Inflammatory macrophage (primary cell): Measurements from ENCODE around the gene HOXD13.
A peak's percentile ranks its signal among the peaks of the same experiment; 100 is the strongest.

Source experiments
- DNase-seq, 2 donors: peaks; one replicate each; pipeline ENCODE4 v3.0.0-alpha.2; 2020 to 2022

HOXD13 gene

GRCh38 chr2:176081376-176081836, 11.1 kb upstream of the HOXD13 start:
- no peak for DNase-seq

- DNase-seq = no peak
Observed at GRCh38 chr2:176081837-176082524, 10.5 kb upstream of the HOXD13 start.

GRCh38 chr2:176082525-176082823, 10.0 kb upstream of the HOXD13 start:
- DNase-seq = no peak

- no peak for DNase-seq
Observed at GRCh38 chr2:176082824-176083751, 9.4 kb upstream of the HOXD13 start.

- no peak for DNase-seq
Observed at GRCh38 chr2:176083796-176084261, 8.7 kb upstream of the HOXD13 start, which contains the start of gene EVX2. Gene EVX2 (minus strand): TSS chr2:176083962. CDS start chr2:176083776, 186 bp downstream.

GRCh38 chr2:176084611-176085119, 7.9 kb upstream of the HOXD13 start:
- DNase-seq = no peak

GRCh38 chr2:176085120-176085788, 7.3 kb upstream of the HOXD13 start:
- DNase-seq = no peak

GRCh38 chr2:176085861-176086771, 6.4 kb upstream of the HOXD13 start:
- no peak for DNase-seq

- DNase-seq = no peak
Observed at GRCh38 chr2:176087330-176088047, 5.0 kb upstream of the HOXD13 start.

- DNase-seq = peak in 1 of 2 donors; percentile 45
Observed at GRCh38 chr2:176088048-176088936, 4.2 kb upstream of the HOXD13 start.

- DNase-seq = no peak
Observed at GRCh38 chr2:176088937-176089842, 3.3 kb upstream of the HOXD13 start.

- DNase-seq = no peak
Observed at GRCh38 chr2:176089843-176090395, 2.6 kb upstream of the HOXD13 start.

GRCh38 chr2:176090862-176091261, 1.7 kb upstream of the HOXD13 start:
- no peak for DNase-seq

GRCh38 chr2:176091329-176092258, 927 bp upstream of the HOXD13 start:
- no peak for DNase-seq

GRCh38 chr2:176093145-176093897, 800 bp downstream of the HOXD13 start:
- no peak for DNase-seq

GRCh38 chr2:176093898-176094249, 1.4 kb downstream of the HOXD13 start:
- DNase-seq = no peak

GRCh38 chr2:176094349-176094748, 1.8 kb downstream of the HOXD13 start:
- DNase-seq = no peak
